ENCODE data around the gene DCAF8.

The DCAF8 gene

GRCh38 chr1:160168016-160168415 is 94.3 kb downstream of the DCAF8 start:
- TF ChIP-seq, protein P1, sequence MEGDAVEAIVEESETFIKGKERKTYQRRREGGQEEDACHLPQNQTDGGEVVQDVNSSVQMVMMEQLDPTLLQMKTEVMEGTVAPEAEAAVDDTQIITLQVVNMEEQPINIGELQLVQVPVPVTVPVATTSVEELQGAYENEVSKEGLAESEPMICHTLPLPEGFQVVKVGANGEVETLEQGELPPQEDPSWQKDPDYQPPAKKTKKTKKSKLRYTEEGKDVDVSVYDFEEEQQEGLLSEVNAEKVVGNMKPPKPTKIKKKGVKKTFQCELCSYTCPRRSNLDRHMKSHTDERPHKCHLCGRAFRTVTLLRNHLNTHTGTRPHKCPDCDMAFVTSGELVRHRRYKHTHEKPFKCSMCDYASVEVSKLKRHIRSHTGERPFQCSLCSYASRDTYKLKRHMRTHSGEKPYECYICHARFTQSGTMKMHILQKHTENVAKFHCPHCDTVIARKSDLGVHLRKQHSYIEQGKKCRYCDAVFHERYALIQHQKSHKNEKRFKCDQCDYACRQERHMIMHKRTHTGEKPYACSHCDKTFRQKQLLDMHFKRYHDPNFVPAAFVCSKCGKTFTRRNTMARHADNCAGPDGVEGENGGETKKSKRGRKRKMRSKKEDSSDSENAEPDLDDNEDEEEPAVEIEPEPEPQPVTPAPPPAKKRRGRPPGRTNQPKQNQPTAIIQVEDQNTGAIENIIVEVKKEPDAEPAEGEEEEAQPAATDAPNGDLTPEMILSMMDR (IDR thresholded peaks at IDR 0.05; ENCODE audit: control extremely low read depth, extremely low read depth, low read depth, missing control alignments) = no peak
- ChIA-PET CTCF (interaction anchor here (1.0 to 2.9 kb wide), 4 partner anchors 15 to 209 kb away, joined by 3 to 12 read pairs (median 4); no protein-coding TSS in a partner anchor), POLR2A (no interaction called here)
- DNase-seq (ENCODE audit: extremely low spot score) = no peak

DNA sequence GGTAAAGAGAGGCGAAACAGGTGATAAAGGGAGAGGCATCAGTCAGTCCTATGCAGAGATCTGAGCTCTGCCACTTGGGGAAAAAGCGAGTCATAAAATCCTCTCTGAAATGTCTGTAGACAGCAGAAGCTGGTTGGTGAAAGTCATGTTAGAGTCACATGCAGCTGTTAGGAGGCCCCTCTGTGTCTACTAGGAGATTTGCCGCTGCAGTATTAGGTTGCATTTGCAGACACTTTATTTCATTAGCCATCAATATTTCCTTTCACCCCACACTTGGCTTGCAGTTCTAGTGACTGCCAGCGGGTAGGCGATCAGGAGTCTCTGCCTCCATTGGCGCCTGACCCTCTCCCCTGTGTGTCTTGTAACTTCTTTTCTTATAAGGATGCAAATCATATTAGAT is 94.8 kb downstream of the DCAF8 start:
- ChIA-PET POLR2A (no interaction called here), CTCF (interaction anchor here (0.8 to 2.9 kb wide), 7 partner anchors 8 to 209 kb away, joined by 3 to 12 read pairs (median 4); no protein-coding TSS in a partner anchor)
- TF ChIP-seq, protein P1 (IDR thresholded peaks at IDR 0.05; ENCODE audit: control extremely low read depth, extremely low read depth, low read depth, missing control alignments) = no peak
- DNase-seq (ENCODE audit: extremely low spot score) = no peak

DNA sequence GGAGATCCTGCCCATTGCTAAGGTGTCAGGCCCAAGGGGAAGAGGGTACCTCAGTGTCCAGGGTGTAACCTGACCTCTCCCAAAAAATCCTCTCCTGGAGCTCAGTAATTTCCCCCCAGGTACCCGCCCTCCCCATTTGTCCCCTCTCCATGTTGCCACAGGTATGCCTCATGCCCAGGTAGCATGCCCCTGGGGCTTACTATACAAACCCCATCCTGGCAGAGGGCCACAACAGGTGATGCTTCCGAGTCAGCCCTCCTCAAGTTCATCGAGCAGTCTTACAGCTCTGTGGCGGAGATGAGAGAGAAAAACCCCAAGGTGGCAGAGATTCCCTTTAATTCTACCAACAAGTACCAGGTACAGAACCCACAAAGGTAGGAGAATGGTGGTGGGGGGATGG is 95.3 kb downstream of the DCAF8 start:
- no peak for DNase-seq (ENCODE audit: extremely low spot score)
- CTCF ChIA-PET = interaction anchor here (0.8 to 2.9 kb wide), 6 partner anchors 9 to 210 kb away, joined by 3 to 12 read pairs (median 4); no protein-coding TSS in a partner anchor
- TF ChIP-seq, protein P1 (IDR thresholded peaks at IDR 0.05; ENCODE audit: control extremely low read depth, extremely low read depth, low read depth, missing control alignments) = no peak
- POLR2A ChIA-PET = no interaction called here

GRCh38 chr1:160166166-160166868 is 96.0 kb downstream of the DCAF8 start:
- ChIA-PET POLR2A (no interaction called here), CTCF (interaction anchor here (1.2 to 1.5 kb wide), 4 partner anchors 9 to 64 kb away, joined by 3 to 5 read pairs (median 3); no protein-coding TSS in a partner anchor)
- no peak for DNase-seq (ENCODE audit: extremely low spot score)
- TF ChIP-seq, protein P1 (IDR thresholded peaks at IDR 0.05; ENCODE audit: control extremely low read depth, extremely low read depth, low read depth, missing control alignments) = no peak
